Fibroblast of lung (primary cell): ENCODE measurements around the gene PADI1. TPM values are rescaled to one million over a fixed set of nuclear protein-coding genes. Genes with fewer than 3 reads are reported as not detected.

ENCODE experiments used
- DNase-seq, 2 donors: peaks; one replicate each; pipeline versions ENCODE4 v3.0.0 to v3.0.0-alpha.2; 2010; ENCODE audit warnings: low read depth in 2 of 2
- H2AFZ ChIP-seq: 2 replicates; pipeline ENCODE4 v1.5.1; 2012; ENCODE audit warnings: low read length, control low read depth, inconsistent platforms
- H3K27ac ChIP-seq: 2 replicates; pipeline ENCODE4 v1.5.1; 2011; ENCODE audit warnings: low read length, control low read depth; ENCODE audit not compliant: insufficient read depth
- H3K27me3 ChIP-seq: 2 replicates; pipeline ENCODE4 v1.5.1; 2011; ENCODE audit warnings: mild to moderate bottlenecking, low read length; ENCODE audit not compliant: control insufficient read depth, insufficient read depth
- H3K36me3 ChIP-seq: 2 replicates; pipeline ENCODE4 v1.5.1; 2011; ENCODE audit warnings: low read length; ENCODE audit not compliant: control insufficient read depth, insufficient read depth
- H3K4me1 ChIP-seq: 2 replicates; pipeline ENCODE4 v1.5.1; 2011; ENCODE audit warnings: low read length; ENCODE audit not compliant: control insufficient read depth, insufficient read depth; ENCODE audit errors: extremely low read depth
- H3K4me2 ChIP-seq: 2 replicates; pipeline ENCODE4 v1.5.1; 2011; ENCODE audit warnings: low read length, control low read depth; ENCODE audit not compliant: insufficient read depth; ENCODE audit errors: extremely low read depth
- H3K4me3 ChIP-seq, 4 experiments: fragments of 200-600 bp in 1 of 4; sonication (generic) in 1 of 4; replicated peaks in 1 of 4; 2 replicates each; pipeline ENCODE4 v1.5.1; 2011 to 2016; ENCODE audit warnings: low read length in 4 of 4, low read depth in 3 of 4, mild to moderate bottlenecking in 3 of 4, control low read depth in 2 of 4, inconsistent platforms in 1 of 4, mixed read lengths in 1 of 4; ENCODE audit not compliant: insufficient read depth in 1 of 4; ENCODE audit errors: control extremely low read depth in 1 of 4
- H3K79me2 ChIP-seq: 2 replicates; pipeline ENCODE4 v1.5.1; 2012; ENCODE audit warnings: mild to moderate bottlenecking, low read length, inconsistent platforms; ENCODE audit not compliant: control insufficient read depth, insufficient read depth
- H3K9ac ChIP-seq: 2 replicates; pipeline ENCODE4 v1.5.1; 2011; ENCODE audit warnings: mild to moderate bottlenecking, low read length, control low read depth; ENCODE audit not compliant: insufficient read depth
- H3K9me3 ChIP-seq: 2 replicates; pipeline ENCODE4 v1.5.1; 2012; ENCODE audit warnings: low read depth, low read length; ENCODE audit not compliant: control insufficient read depth, insufficient read depth
- H4K20me1 ChIP-seq: 2 replicates; pipeline ENCODE4 v1.5.1; 2011; ENCODE audit warnings: low read length; ENCODE audit not compliant: control insufficient read depth, insufficient read depth; ENCODE audit errors: extremely low read depth
- CTCF ChIP-seq, 2 donors: IDR thresholded peaks in 1 of 2; conservative IDR thresholded peaks in 1 of 2; 1 replicate in 1 of 2; 2 replicates in 1 of 2; pipeline ENCODE4 v1.5.1; 2011 to 2012; ENCODE audit warnings: low read length in 2 of 2, control low read depth in 1 of 2, inconsistent platforms in 1 of 2, low read depth in 1 of 2, mild to moderate bottlenecking in 1 of 2
- EZH2 ChIP-seq: IDR thresholded peaks from 2 replicates; pipeline ENCODE4 v1.5.1; 2012; ENCODE audit warnings: low read length, control low read depth, mild to moderate bottlenecking; ENCODE audit errors: missing control alignments
- polyA plus RNA-seq, 2 donors: library from polyadenylated mRNA; depleted of rRNA in 1 of 2; stranded (reverse) in 1 of 2; unstranded in 1 of 2; fragments of >200 nt; gene quantifications; 2 replicates each; pipeline ENCODE4 v1.2.1, GENCODE V29; 2011 to 2012; ENCODE audit warnings: missing spikeins in 1 of 2
- total RNA-seq: library from RNA; depleted of rRNA; stranded (reverse); fragments of >200 nt; gene quantifications from 2 replicates; pipeline ENCODE4 v1.2.1, GENCODE V29; 2014

PADI1 gene
- total and polyA plus RNA-seq, 2 donors (not counting 1 experiment from before 2014, with no cell fraction given), result not detected

- Histone ChIP-seq H3K27ac (no peak overlapping the region), H3K4me1 (peaks cover 2% of the 10 kb centered on the region), H3K4me3 (no peak overlapping the region), H3K27me3 (peaks cover 24% of the 10 kb centered on the region), H3K9ac (no peak overlapping the region), H3K9me3 (no peaks in the 10 kb centered on the region), H3K79me2 (no peaks in the 10 kb centered on the region), H2AFZ (no peak overlapping the region), H3K4me2 (no peak overlapping the region), H3K36me3 (no peaks in the 10 kb centered on the region), H4K20me1 (no peaks in the 10 kb centered on the region)
- no peak for DNase-seq
- TF ChIP-seq CTCF (conservative IDR thresholded peaks at IDR 0.05 in 1 of 2, IDR thresholded peaks at IDR 0.05 in 1 of 2; ENCODE audit: low read depth in 1 of 2, low read length in 2 of 2) (no peak), EZH2 (no peak)
These were observed 19.5 kb downstream of the PADI1 start for GRCh38 chr1:17224434-17224833.

GRCh38 chr1:17225140-17225539, 20.2 kb downstream of the PADI1 start:
- H2AFZ ChIP-seq, result no peak overlapping the region
- no peak overlapping the region for H3K27ac ChIP-seq
- H3K27me3 ChIP-seq, result peaks cover 20% of the 10 kb centered on the region
- no peaks in the 10 kb centered on the region for H3K36me3 ChIP-seq
- DNase-seq, result no peak
- H4K20me1 ChIP-seq, result no peaks in the 10 kb centered on the region
- TF ChIP-seq EZH2, result no peak
- TF ChIP-seq CTCF (conservative IDR thresholded peaks at IDR 0.05 in 1 of 2, IDR thresholded peaks at IDR 0.05 in 1 of 2; ENCODE audit: low read depth in 1 of 2, low read length in 2 of 2), result no peak
- no peaks in the 10 kb centered on the region for H3K9me3 ChIP-seq
- no peak overlapping the region for H3K9ac ChIP-seq
- peaks cover 2% of the 10 kb centered on the region for H3K4me1 ChIP-seq
- H3K4me3 ChIP-seq, result no peak overlapping the region
- H3K79me2 ChIP-seq, result no peaks in the 10 kb centered on the region
- H3K4me2 ChIP-seq, result no peak overlapping the region

- Histone ChIP-seq H3K9ac (no peak overlapping the region), H4K20me1 (no peaks in the 10 kb centered on the region), H3K27me3 (peaks cover 6% of the 10 kb centered on the region), H3K4me3 (no peak overlapping the region), H3K36me3 (no peaks in the 10 kb centered on the region), H3K27ac (no peak overlapping the region), H2AFZ (no peak overlapping the region), H3K9me3 (no peaks in the 10 kb centered on the region), H3K4me1 (peaks cover 2% of the 10 kb centered on the region), H3K4me2 (no peak overlapping the region), H3K79me2 (no peaks in the 10 kb centered on the region)
- no peak for DNase-seq
- TF ChIP-seq EZH2 (no peak), CTCF (conservative IDR thresholded peaks at IDR 0.05 in 1 of 2, IDR thresholded peaks at IDR 0.05 in 1 of 2; ENCODE audit: low read depth in 1 of 2, low read length in 2 of 2) (no peak)
These were observed 22.5 kb downstream of the PADI1 start for GRCh38 chr1:17227358-17227915.
